Smooth muscle cell of trachea (primary cell): ENCODE measurements around the gene TESPA1. TPM values are rescaled to one million over a fixed set of nuclear protein-coding genes. Genes with fewer than 3 reads are reported as not detected.

ENCODE experiments used
- total RNA-seq: library from RNA; depleted of rRNA; stranded (reverse); fragments of >200 nt; gene quantifications from 2 replicates; pipeline ENCODE4 v1.2.1, GENCODE V29; 2014

TESPA1 gene
- total RNA-seq, result not detected in 2 replicates

GRCh38 chr12:54984658-54985376, at the start of gene TESPA1:
TSS of gene TESPA1 (minus strand) at chr12:54984762. CDS start at chr12:54974562, 10,200 bp downstream.

GRCh38 chr12:55019784-55020183, 35.2 kb upstream of the TESPA1 start, which contains the start of gene NEUROD4:
TSS of gene NEUROD4 (plus strand) at chr12:55019974. CDS start at chr12:55026440, 6,466 bp downstream.

Other genes with a start within 250 kb of the TESPA1 start
- gene MUCL1, start 130.2 kb downstream of the TESPA1 start, total RNA-seq, result not detected in 2 replicates
- gene NEUROD4, start 35.2 kb upstream of the TESPA1 start, total RNA-seq, result not detected in 2 replicates
- gene OR9K2, start 141.6 kb upstream of the TESPA1 start, total RNA-seq, result not detected in 2 replicates
- not detected in 2 replicates for gene OR10A7, start 236.3 kb upstream of the TESPA1 start, total RNA-seq